NOMO-1 (cell line): ENCODE measurements around the gene DIO3.

Source experiments
- DNase-seq, 2 experiments: peaks; one replicate each; lab custom pipeline; 2025; ENCODE audit not compliant: unreplicated experiment in 2 of 2; lab: John Stamatoyannopoulos, UW

The DIO3 gene

DNA sequence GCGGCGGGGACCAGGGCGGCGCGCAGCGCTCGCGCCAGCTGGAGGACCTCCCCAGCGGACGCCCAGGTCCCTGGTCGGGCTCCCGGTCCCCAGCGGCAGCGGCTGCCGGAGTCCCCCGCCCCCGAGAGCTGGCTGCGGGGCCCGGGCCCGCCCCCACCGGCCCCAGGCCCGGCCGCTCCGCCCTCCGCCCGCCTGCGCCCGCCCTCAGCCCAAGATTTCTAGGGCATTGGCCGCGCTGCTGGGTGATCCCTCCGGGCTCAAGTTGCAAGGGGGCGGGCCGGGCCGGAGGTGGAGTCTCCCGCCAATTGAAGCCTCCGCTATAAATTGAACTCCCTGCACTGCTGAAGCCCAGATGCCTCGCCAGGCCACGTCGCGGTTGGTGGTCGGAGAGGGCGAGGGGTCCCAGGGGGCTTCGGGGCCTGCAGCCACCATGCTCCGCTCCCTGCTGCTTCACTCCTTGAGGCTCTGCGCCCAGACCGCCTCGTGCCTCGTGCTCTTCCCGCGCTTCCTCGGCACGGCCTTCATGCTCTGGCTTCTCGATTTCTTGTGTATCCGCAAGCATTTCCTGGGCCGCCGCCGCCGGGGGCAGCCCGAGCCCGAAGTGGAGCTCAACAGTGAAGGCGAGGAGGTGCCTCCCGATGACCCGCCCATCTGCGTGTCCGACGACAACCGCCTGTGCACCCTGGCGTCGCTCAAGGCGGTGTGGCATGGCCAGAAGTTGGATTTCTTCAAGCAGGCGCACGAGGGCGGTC is at the start of gene DIO3:
Gene DIO3 (plus strand): TSS at position 351 of the 752 bp plus-strand sequence.
- no peak for DNase-seq

GRCh38 chr14:101511620-101512375 is 49.5 kb upstream of the DIO3 start:
- DNase-seq, result no peak

DNA sequence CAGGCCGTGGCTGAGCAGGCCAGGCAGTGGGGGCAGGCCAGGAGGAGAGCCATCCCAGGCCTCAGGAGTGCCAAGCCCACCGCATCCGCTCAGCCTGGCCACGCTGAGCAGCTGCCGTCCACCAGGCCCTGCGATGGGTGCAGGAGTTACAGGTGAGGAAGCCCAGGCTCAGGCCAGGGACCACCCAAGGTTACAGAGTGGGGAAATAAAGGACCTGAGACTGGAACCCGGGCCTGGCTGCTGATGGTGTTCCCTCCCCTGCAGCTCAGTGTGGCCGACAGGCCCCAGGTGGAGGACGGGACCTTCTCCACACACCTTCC is 49.0 kb upstream of the DIO3 start:
- no peak for DNase-seq

DNA sequence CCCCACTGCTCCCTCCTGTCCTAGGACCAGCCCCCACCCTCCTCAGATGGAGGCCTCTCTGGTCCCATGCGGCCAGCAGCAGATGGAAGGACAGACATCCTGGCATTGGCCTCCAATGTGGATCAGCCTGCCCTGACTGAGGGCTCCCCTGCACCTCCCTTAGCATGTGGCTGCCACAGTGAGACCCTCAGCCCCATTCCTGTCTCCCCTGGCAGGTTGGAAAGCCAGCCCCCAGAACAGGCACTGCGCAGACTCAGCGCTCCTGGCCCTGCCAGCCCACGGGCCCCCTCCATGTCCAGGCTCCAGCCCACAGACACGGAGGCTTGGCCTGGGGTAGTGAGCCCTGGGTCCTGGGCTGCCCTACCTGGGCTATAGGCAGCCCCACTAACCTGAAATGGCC is 47.2 kb upstream of the DIO3 start:
- no peak for DNase-seq

DNA sequence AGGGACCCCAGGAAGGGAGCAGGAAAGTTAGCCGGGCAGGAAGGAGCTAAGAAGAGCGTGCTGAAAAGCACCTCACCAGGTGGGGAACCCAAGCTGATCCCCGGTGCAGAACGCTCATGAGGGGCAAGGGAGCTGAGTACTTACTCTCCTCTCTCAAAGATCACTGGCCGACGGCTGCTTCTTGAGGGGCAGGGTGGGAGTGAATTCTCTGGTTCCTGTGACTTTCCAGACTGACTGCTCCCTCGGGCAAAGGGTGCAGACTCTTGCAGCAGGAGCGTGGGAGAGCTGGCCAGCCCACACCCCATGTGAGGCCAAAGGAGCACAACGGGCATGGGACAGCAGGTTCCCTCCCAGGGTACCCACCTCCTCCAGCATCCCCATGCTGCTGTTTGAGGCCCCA is 44.9 kb upstream of the DIO3 start:
- no peak for DNase-seq

DNA sequence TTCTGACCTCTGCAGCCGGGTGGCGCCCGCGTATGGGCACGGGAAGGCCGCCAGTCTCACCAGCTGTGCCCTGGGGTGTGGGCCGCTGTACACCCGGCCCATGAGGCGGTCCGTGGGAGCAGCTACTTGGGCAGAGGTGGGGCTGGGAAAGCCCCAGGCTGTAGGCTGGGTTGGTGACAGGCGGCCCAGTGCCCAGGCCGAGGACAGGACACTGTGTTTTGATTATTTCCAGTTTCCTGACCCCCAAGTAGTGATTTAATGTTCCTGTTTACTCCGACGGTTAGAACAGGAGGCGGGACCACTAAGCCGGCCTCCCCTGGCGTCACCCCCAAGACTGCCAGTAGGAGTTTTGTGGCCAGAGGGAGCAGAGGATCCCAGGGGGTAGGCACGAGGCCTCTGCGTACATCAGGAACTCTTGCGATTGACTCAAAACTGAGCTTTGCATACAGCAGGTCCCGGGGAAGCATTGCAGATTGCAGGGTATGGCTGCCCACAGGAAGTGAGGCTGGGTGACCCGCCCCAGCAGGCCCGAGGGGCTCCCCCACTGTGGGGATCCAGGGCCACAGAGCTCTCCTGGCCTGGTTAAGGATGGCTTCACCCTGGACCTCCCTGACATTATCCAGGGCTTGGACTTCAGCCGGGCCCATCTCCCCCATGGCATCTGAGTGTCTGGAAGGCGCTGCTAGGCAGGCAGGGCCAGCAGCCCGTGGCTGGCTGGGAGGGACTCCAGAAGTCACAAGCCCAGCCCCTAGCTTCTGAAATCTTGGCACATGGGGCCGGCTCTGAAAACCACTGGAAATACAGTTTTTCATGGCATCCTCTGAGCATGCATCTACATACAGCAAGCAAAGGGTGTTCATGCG is 42.5 kb upstream of the DIO3 start:
- no peak for DNase-seq

- no peak for DNase-seq
Observed at GRCh38 chr14:101520621-101521472, 40.4 kb upstream of the DIO3 start.

DNA sequence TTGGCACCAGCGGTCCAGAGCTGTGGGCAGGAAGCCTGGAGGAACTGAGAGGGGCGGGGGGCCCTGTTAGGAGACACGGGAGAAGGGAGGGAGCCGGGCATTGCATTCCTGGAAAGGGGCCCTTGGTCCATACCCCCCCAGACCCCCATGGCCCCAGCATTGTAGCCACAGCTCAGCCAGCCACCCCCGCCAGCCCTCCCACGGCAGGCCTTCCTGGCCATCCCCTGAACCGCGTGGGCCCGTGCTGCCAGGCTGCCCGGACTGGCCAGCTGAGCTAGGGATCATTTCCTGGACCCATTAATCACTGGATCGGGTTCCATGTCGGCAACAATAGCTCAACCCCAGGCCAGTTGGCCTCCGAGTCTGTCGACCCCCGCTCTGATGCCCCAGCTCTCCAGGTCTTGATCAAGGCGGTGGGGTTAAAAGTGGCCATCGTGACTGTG is 39.8 kb upstream of the DIO3 start:
- DNase-seq, result no peak

GRCh38 chr14:101521978-101522377 is 39.3 kb upstream of the DIO3 start:
- DNase-seq, result no peak

- no peak for DNase-seq
Observed at GRCh38 chr14:101525640-101526527, 35.4 kb upstream of the DIO3 start.

DNA sequence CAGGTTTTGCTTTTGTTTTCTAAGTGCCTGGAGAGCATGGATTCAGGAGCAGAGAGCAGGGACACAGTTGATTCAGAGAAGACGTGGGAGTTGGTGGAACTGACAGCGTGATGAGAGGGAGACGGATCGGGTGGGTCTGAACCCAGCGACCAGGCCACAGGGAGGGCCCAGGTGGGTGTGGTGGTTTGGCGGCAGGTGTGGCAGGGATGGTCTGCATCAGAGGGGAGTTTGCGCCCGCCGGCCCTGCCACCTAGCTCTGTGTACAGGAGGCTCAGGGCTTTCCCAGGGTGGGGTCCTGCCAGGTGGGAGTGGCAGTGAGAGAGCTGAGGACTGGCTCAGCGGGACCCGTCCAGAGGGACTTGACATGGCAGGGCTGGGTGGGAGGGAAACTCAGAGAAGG is 33.3 kb upstream of the DIO3 start:
- no peak for DNase-seq

DNA sequence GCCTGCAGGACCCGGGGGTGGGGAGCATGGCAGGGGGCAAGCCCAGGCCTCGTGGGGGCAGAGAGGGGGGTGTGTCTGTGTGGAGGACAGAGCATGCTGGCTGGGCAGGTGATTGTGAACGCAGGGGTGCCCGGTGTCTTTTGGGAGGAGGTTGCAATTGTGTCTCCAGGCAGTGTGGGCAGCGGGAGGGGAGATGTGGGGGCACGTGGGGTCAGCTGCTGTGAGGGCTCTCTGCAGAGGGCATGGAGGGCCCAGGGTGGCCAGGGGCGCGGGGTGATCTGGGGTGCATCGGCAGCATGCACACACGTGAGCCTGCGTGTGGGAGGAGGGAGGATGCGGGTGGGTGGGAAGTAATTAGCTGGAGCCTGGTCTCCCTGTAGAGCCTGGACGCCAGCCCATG is 32.2 kb upstream of the DIO3 start:
- no peak for DNase-seq

DNA sequence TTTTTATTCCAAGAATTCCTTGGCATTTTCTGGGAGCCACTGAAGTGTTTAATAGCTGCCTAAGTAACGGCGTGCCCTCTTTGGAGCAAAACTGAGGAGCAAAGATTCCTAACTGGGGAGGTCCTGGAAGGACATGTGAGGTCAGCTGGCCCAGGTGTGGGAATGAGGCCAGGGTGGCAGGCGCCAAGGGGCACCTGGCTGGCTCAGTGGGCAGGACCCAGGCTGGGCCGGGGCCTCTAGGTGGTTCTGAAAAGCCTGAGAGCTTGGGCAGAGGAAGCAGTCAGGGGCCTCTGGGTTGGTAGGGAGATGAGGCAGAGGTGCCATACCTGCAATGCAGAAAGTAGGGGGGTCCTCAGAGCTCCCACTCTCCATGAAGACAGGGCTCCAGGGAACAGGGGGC is 27.1 kb upstream of the DIO3 start:
- DNase-seq, result no peak

DNA sequence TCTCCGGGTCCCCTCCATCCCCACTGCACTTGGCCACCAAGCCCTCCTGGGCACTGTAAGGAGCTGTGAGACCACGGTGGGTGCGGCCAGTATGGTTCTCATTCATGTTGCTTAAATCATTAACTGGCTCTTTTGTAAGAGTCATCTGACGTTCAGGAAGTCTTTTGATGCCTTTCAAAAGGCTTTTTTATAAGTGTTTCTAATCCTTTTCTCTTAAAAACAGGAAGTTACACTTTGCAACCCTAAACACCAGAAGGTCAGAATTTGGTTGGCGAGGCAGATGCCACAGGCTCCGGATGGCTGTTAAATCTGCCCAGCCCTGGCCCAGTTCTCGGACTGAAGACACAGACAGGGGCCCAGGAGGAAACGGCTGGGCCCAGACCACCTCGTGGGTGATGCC is 26.1 kb upstream of the DIO3 start:
- peak; percentile 84 to 96 for DNase-seq

DNA sequence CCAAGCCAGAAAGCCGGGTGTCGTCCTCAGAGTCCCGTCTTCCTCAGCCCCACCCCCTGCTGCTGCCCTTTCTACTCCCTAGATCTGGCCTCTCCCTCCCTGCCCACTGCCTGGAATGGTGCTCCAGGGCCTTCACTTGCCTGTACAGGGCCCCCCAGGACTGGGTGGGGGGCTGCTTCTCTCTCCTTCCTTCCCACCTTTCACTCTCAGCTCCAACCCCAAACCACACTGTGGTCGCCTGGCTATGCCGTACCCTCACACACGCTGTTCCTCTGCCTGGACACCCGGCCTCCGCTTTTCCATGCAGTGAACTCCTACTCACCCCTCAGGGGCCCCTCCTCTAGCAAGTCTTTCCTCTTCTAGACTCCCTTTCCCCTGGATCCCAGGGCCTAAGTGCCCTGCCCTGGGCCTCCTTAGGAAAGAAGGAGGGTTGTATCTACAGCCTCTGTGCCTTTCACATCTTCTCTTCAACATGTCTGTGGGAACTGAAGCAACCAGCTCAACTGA is 25.5 kb upstream of the DIO3 start:
- peak in 1 of 2 experiments; percentile 8 for DNase-seq

DNA sequence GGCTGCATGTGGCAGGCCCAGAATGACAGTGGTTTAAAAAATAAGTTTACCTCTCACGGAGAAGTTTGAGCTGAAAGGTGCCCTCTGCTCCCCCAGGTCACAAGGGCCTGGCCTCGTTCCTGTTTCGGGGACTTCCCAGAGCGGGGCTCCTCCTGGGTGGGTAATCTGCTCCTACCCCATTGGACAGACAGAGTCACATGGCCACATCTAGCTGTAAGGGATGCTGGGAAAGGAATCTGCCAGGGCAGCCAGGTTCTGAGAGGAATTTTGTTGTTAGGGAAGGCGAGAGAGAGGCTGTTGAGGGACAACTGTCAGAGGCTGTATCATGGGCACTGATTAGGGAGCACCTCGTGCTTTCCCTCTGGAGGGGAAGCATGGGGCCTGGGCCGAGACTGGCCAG is 24.0 kb upstream of the DIO3 start:
- DNase-seq, result no peak

- DNase-seq, result no peak
Observed at GRCh38 chr14:101538878-101539277, 22.4 kb upstream of the DIO3 start.

GRCh38 chr14:101539880-101540279 is 21.4 kb upstream of the DIO3 start:
- DNase-seq, result peak in 1 of 2 experiments; percentile 14
